ENCODE measurements around the gene UBAC1.

GRCh38 chr9:135961811-135962695 lies 880 bp upstream of the UBAC1 start:
- TF ChIP-seq CTCF (IDR thresholded peaks at IDR 0.05) (no peak), POLR2A (IDR thresholded peaks at IDR 0.05) (no peak), POLR2AphosphoS5 (IDR thresholded peaks at IDR 0.05) (no peak), EP300 (IDR thresholded peaks at IDR 0.05) (no peak)
